ENCODE results near the gene NKX2-3. TPM values are rescaled to one million over a fixed set of nuclear protein-coding genes. Genes with fewer than 3 reads are reported as not detected.
A peak's percentile ranks its signal among the peaks of the same experiment; 100 is the strongest.

NKX2-3 gene
- total and polyA plus RNA-seq, 7 experiments from 2014 or later: not detected

DNA sequence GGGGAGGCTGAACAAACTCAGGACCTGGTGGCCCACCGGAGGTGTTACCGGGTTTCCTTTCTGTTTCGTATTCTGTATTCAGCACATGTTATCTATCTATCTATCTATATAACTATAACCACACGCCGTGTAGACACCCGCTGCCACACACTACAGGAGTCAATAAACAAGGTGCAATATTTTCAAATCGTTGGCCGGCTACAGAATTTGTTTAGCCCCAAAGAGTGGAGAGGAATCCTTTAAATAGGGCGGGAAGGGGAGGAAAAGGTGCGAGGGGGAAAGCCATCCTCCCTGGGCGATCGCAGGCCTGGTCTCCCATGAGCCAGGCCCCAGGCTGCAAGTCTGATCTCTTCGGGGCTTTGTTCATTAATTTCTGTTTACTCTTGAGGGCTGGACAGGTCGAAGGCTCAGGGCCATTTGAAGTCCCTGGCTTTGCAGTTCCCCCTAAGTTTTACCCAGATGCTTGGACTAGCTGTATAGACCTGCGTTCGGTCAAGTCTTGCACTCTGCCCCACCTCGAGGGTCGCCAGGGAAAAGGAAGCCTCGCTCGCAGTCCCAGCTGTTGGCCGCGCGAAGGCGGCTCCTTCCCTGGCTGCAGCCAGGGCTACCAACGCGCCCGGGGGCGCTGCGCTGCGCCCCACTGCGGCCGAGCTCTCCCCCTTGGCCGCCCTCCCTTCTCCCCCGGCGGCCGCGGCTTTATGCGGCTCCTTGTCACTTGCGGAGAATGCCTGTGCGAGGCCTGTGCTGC, 3.8 kb downstream of the NKX2-3 start:
- DNase-seq: no peak
- Histone ChIP-seq H3K4me1 (ENCODE audit: control insufficient read depth in 2 of 2, insufficient read depth in 2 of 2, low read length in 2 of 2) (peaks cover 0 to 10% of the 10 kb centered on the region in 2 donors), H3K27ac (ENCODE audit: low read depth, low read length) (no peak overlapping the region), H3K36me3 (ENCODE audit: control insufficient read depth in 2 of 3, insufficient read depth in 3 of 3, low read length in 3 of 3) (no peaks in the 10 kb centered on the region), H3K4me3 (ENCODE audit: low read length) (no peak overlapping the region), H3K9me3 (ENCODE audit: control insufficient read depth in 2 of 3, low read length in 3 of 3) (no peaks in the 10 kb centered on the region), H3K27me3 (ENCODE audit: control insufficient read depth in 2 of 2, insufficient read depth in 2 of 2, low read length in 2 of 2) (peaks cover 5 to 12% of the 10 kb centered on the region in 2 donors)
- peak overlapping the region in 9 of 10 donors; percentile 11 to 76 (median 42) for H3K4me3 Mint-ChIP-seq
- ChIA-PET CTCF (no interaction called here), POLR2A (no interaction called here)
- intact Hi-C loops (cut with micrococcal nuclease): loop anchor here in 1 of 2 donors (5.0 kb wide), 2 partner anchors 1211 to 1686 kb away; partner anchors contain the start of gene PAX2
- peaks cover 0 to 4% (median 0%) of the 10 kb centered on the region in 11 donors for H3K9me3 Mint-ChIP-seq
- peak overlapping the region in 1 of 9 donors; percentile 7 for H3K27ac Mint-ChIP-seq
- ATAC-seq: peak; percentile 15
- peaks cover 0 to 6% (median 0%) of the 10 kb centered on the region in 5 donors for H3K36me3 Mint-ChIP-seq
- H3K4me1 Mint-ChIP-seq: peaks cover 14 to 46% (median 40%) of the 10 kb centered on the region in 7 donors
- H3K27me3 Mint-ChIP-seq: peaks cover 69 to 89% (median 84%) of the 10 kb centered on the region in 5 donors

DNA sequence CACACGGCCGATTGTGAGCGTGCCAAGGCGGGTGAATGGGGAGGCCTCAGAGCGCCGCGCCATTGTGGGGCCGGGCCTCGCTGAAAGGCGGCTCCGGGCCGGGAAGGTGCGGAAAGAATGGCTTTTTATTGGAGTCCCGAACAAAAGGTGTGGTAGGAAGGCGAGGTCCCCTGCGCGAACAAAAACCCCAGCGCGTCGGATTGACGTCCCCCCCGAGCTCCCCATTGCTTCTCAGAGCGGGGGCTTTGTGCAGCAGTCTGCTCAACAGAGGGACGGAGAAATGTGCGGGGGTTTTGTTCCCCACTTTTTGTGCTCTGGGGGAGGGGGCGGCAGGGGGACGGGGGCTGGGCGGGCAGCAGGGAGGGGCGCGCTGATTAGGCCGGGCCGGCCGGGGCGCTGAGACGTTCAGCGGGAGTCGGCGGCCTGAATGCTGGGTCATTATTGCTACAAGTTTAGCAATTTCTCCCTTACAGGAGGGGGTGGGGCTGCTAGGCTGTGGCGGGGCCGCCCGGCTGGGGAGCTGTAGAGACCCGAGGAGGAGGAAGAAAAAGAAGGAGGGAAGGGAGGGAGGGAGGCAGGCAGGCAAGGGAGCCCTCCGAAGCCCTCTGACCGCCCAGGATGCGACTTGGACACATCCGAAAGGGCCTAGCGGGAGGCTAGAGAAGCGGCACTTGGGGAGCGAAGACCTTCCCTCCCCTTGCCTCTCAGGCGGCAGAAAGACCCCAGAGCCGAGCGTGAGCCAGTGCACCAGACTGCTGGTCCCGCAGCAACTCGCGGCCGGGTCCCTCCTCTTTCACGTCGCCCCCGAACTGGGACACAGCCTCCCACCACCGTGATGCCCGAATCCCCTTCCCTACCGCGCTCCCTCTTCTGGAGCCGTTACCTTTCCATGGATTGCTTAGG, 4.6 kb downstream of the NKX2-3 start:
- H3K4me1 ChIP-seq (ENCODE audit: control insufficient read depth in 2 of 2, insufficient read depth in 2 of 2, low read length in 2 of 2): peaks cover 0 to 10% of the 10 kb centered on the region in 2 donors
- Mint-ChIP-seq H3K27ac (no peak overlapping the region), H3K27me3 (peaks cover 66 to 86% (median 81%) of the 10 kb centered on the region in 5 donors), H3K9me3 (no peaks in the 10 kb centered on the region), H3K36me3 (peaks cover 0 to under 1% (median 0%) of the 10 kb centered on the region in 5 donors), H3K4me3 (peak overlapping the region in 5 of 10 donors; percentile 10 to 76 (median 23)), H3K4me1 (peaks cover 14 to 39% (median 33%) of the 10 kb centered on the region in 7 donors)
- no peaks in the 10 kb centered on the region for H3K36me3 ChIP-seq (ENCODE audit: control insufficient read depth in 2 of 3, insufficient read depth in 3 of 3, low read length in 3 of 3)
- CTCF ChIA-PET: no interaction called here
- no peaks in the 10 kb centered on the region for H3K9me3 ChIP-seq (ENCODE audit: control insufficient read depth in 2 of 3, low read length in 3 of 3)
- no peak overlapping the region for H3K4me3 ChIP-seq (ENCODE audit: low read length)
- peaks cover 4 to 5% of the 10 kb centered on the region in 2 donors for H3K27me3 ChIP-seq (ENCODE audit: control insufficient read depth in 2 of 2, insufficient read depth in 2 of 2, low read length in 2 of 2)
- ATAC-seq (no peak), DNase-seq (no peak)
- POLR2A ChIA-PET: no interaction called here
- H3K27ac ChIP-seq (ENCODE audit: low read depth, low read length): no peak overlapping the region
- intact Hi-C loops (cut with micrococcal nuclease): loop anchor here in 1 of 2 donors (5.0 kb wide), 2 partner anchors 1210 to 1685 kb away; partner anchors contain the start of gene PAX2

- no peaks in the 10 kb centered on the region for H3K36me3 ChIP-seq (ENCODE audit: control insufficient read depth in 2 of 3, insufficient read depth in 3 of 3, low read length in 3 of 3)
- H3K27ac ChIP-seq (ENCODE audit: low read depth, low read length): no peak overlapping the region
- H3K4me1 ChIP-seq (ENCODE audit: control insufficient read depth in 2 of 2, insufficient read depth in 2 of 2, low read length in 2 of 2): peaks cover 0 to 7% of the 10 kb centered on the region in 2 donors
- H3K9me3 Mint-ChIP-seq: peaks cover 0 to 2% (median 0%) of the 10 kb centered on the region in 11 donors
- H3K27ac Mint-ChIP-seq: no peak overlapping the region
- intact Hi-C loops (cut with micrococcal nuclease): loop anchor here in 1 of 2 donors (5.0 kb wide), 2 partner anchors 1209 to 1684 kb away; partner anchors contain the start of gene PAX2
- ChIA-PET POLR2A (no interaction called here), CTCF (no interaction called here)
- H3K36me3 Mint-ChIP-seq: no peaks in the 10 kb centered on the region
- ATAC-seq: no peak
- peaks cover 0 to 5% of the 10 kb centered on the region in 2 donors for H3K27me3 ChIP-seq (ENCODE audit: control insufficient read depth in 2 of 2, insufficient read depth in 2 of 2, low read length in 2 of 2)
- peaks cover 8 to 30% (median 24%) of the 10 kb centered on the region in 7 donors for H3K4me1 Mint-ChIP-seq
- H3K4me3 ChIP-seq (ENCODE audit: low read length): no peak overlapping the region
- no peaks in the 10 kb centered on the region for H3K9me3 ChIP-seq (ENCODE audit: control insufficient read depth in 2 of 3, low read length in 3 of 3)
- peaks cover 66 to 86% (median 81%) of the 10 kb centered on the region in 5 donors for H3K27me3 Mint-ChIP-seq
- no peak for DNase-seq
- peak overlapping the region in 5 of 10 donors; percentile 1 to 76 (median 22) for H3K4me3 Mint-ChIP-seq
These were observed 5.5 kb downstream of the NKX2-3 start for GRCh38 chr10:99537989-99538917.

DNA sequence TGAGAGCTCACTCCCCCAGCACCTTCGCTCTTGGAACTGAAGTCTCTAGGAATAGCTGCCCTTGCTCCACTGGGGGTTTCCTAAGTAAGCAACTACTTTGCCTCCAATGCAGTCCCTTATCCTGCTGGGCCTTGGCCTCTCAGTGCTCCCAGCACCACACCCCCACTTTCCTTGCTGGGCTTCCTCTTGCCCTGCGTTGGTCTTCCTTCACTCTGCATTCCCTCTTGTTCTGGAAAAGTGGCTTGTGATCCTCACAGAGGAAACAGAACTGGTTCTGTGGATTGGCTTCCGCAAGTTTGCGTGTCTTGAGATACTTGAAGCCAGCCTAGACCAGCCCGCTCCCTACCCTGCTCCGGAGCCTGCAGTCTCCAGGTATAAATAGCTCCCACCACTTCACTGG, 6.4 kb downstream of the NKX2-3 start:
- Mint-ChIP-seq H3K4me1 (peaks cover 7 to 27% (median 21%) of the 10 kb centered on the region in 7 donors), H3K36me3 (no peaks in the 10 kb centered on the region), H3K27me3 (peaks cover 66 to 85% (median 73%) of the 10 kb centered on the region in 5 donors), H3K27ac (no peak overlapping the region), H3K9me3 (peaks cover 0 to 2% (median 0%) of the 10 kb centered on the region in 11 donors), H3K4me3 (no peak overlapping the region)
- DNase-seq (no peak), ATAC-seq (no peak)
- ChIA-PET POLR2A (no interaction called here), CTCF (no interaction called here)
- peaks cover 0 to 7% of the 10 kb centered on the region in 2 donors for H3K4me1 ChIP-seq (ENCODE audit: control insufficient read depth in 2 of 2, insufficient read depth in 2 of 2, low read length in 2 of 2)
- H3K27me3 ChIP-seq (ENCODE audit: control insufficient read depth in 2 of 2, insufficient read depth in 2 of 2, low read length in 2 of 2): peaks cover 0 to 5% of the 10 kb centered on the region in 2 donors
- no peak overlapping the region for H3K4me3 ChIP-seq (ENCODE audit: low read length)
- intact Hi-C loops (cut with micrococcal nuclease): loop anchor here in 1 of 2 donors (5.0 kb wide), 2 partner anchors 1208 to 1683 kb away; partner anchors contain the start of gene PAX2
- H3K9me3 ChIP-seq (ENCODE audit: control insufficient read depth in 2 of 3, low read length in 3 of 3): no peaks in the 10 kb centered on the region
- H3K36me3 ChIP-seq (ENCODE audit: control insufficient read depth in 2 of 3, insufficient read depth in 3 of 3, low read length in 3 of 3): no peaks in the 10 kb centered on the region
- H3K27ac ChIP-seq (ENCODE audit: low read depth, low read length): no peak overlapping the region

GRCh38 chr10:99539820-99540219, 7.1 kb downstream of the NKX2-3 start:
- Mint-ChIP-seq H3K4me3 (peak overlapping the region in 1 of 10 donors; percentile 45), H3K27ac (no peak overlapping the region), H3K4me1 (peaks cover under 1 to 20% (median 15%) of the 10 kb centered on the region in 7 donors), H3K27me3 (peaks cover 66 to 85% (median 70%) of the 10 kb centered on the region in 5 donors), H3K36me3 (no peaks in the 10 kb centered on the region), H3K9me3 (peaks cover 0 to 2% (median 0%) of the 10 kb centered on the region in 11 donors)
- ATAC-seq (no peak), DNase-seq (no peak)
- Histone ChIP-seq H3K4me3 (ENCODE audit: low read length) (no peak overlapping the region), H3K36me3 (ENCODE audit: control insufficient read depth in 2 of 3, insufficient read depth in 3 of 3, low read length in 3 of 3) (no peaks in the 10 kb centered on the region), H3K27me3 (ENCODE audit: control insufficient read depth in 2 of 2, insufficient read depth in 2 of 2, low read length in 2 of 2) (peaks cover 0 to 2% of the 10 kb centered on the region in 2 donors), H3K9me3 (ENCODE audit: control insufficient read depth in 2 of 3, low read length in 3 of 3) (no peaks in the 10 kb centered on the region), H3K27ac (ENCODE audit: low read depth, low read length) (no peak overlapping the region), H3K4me1 (ENCODE audit: control insufficient read depth in 2 of 2, insufficient read depth in 2 of 2, low read length in 2 of 2) (peaks cover 0 to 6% of the 10 kb centered on the region in 2 donors)
- ChIA-PET POLR2A (no interaction called here), CTCF (no interaction called here)
- intact Hi-C loops (cut with micrococcal nuclease): loop anchor here in 1 of 2 donors (5.0 kb wide), 2 partner anchors 1207 to 1682 kb away; partner anchors contain the start of gene PAX2

Data from naive thymus-derived CD4-positive, alpha-beta T cell (primary cell).